ENCODE measurements around the gene PMIS2. TPM values are rescaled to one million over a fixed set of nuclear protein-coding genes. Genes with fewer than 3 reads are reported as not detected.

PMIS2 gene
- total RNA-seq, 2 experiments from 2014 or later = not detected

- CTCF ChIA-PET = no interaction called here
- POLR2A ChIA-PET = no interaction called here
Measured at GRCh38 chr19:35554076-35554475, 31.9 kb upstream of the PMIS2 start.

DNA sequence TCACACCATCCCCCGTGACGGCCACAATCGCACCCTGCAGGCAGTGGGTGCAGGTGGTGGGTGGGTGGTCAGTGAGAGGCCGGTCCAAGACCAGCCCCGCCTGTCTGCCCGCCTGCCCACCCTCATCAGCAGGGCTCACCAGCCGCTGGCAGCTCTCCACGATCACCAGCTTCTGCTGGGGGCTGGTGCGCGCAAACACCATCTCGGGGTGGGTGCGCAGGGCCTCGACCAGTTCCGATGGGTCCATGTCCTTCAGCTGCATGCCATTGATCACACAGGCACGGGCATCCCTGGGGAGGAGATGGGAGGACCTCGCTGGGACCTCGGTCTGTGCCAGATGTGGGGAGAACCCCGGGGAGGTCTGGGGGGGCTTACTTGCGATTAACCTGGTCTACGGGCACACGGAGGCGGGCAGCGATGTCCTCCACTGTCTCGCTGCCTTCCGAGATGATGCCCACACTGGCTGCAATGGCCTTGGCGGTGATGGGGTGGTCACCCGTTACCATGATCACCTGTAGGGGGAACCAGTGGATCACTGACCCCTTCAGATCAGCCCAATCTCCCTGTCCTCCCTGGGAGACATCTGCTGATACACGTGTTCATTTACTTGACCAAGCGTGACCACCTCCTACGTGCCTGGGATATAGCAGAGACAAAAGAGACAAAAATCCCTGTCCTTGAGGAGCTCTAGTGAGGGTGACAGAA is 30.5 kb upstream of the PMIS2 start:
- ChIA-PET CTCF (interaction anchor here (0.7 to 2.5 kb wide), 5 partner anchors 7 to 61 kb away, joined by 3 to 13 read pairs (median 3); no protein-coding TSS in a partner anchor), POLR2A (no interaction called here)

DNA sequence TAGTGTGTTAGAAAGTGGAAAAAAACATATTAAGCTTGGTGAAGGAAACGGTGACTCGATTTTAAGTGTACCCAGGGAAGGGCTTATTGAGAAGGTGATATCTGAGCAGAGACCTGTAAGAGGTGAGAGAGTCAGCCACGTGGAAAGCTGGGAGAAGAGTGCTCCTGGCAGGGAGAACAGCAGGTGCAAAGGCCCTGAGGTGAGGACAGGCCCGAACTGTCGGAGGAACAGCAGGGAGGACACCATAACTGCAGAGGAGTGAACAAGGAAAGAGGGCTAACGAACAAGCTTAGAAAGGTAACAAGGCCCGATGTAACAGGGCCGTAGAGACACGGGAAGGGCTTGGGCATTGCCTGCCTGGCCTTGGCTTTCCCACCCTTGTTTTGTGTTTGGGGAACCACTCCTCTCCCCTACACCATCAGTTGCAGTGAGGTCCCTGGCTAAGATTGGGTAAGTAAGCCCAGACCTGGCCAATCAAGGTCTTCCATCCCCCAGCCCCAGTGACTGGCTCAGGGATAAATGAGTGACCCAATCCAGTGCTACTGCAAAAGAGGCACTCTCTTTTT is 29.9 kb upstream of the PMIS2 start:
- CTCF ChIA-PET = interaction anchor here (0.7 to 2.5 kb wide), 5 partner anchors 8 to 61 kb away, joined by 3 to 13 read pairs (median 3); no protein-coding TSS in a partner anchor
- POLR2A ChIA-PET = no interaction called here

GRCh38 chr19:35556846-35557538 is 29.0 kb upstream of the PMIS2 start:
- CTCF ChIA-PET = interaction anchor here (2.5 kb wide), 1 partner anchor 8 kb away, joined by 13 read pairs; no protein-coding TSS in a partner anchor

DNA sequence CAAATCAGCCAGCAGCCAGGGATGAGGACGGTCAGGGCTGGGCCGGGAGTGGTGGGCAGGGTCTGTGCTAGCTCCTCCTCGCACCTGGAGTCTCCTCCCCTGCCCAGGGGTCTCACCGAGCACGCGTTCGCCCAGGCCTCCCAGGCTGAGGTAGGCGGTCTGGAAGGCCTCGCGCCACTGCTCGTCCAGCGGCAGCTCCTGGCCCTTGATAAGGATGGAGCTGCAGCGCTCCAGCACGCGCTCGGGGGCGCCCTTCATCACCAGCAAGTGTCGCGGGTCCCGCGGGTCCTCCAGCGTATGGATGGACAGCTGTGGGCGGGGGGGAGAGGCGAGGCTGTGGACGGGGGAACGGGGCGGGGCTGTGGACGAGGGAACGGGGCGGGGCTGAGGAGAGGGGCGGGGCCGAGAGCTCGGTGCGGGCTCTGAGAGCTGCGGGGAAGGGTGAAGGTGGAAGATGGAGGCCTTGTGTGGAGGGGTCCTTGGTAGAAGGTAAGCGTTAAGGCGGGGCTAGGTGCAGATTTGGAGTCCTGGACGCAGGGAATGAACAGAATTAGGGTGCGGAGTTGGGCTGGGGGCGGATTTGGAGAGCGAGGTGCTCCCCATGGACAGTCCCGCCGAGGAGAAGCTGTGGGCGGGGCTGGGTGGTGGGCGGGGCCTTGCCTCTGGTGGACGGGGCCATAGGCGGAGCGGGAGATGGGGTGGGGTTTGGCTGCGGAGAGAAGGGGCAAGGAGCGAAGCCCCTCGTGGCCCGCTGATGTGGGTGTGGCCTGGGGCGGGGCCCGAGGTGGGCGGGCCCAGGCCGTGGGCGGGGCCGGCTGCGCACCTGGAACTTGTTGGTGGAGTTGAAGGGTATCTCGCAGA is 28.2 kb upstream of the PMIS2 start:
- CTCF ChIA-PET = interaction anchor here (2.5 kb wide), 1 partner anchor 9 kb away, joined by 13 read pairs; no protein-coding TSS in a partner anchor

More at GRCh38 chr19:35556846-35557538, 29.0 kb upstream of the PMIS2 start:
- POLR2A ChIA-PET = no interaction called here

DNA sequence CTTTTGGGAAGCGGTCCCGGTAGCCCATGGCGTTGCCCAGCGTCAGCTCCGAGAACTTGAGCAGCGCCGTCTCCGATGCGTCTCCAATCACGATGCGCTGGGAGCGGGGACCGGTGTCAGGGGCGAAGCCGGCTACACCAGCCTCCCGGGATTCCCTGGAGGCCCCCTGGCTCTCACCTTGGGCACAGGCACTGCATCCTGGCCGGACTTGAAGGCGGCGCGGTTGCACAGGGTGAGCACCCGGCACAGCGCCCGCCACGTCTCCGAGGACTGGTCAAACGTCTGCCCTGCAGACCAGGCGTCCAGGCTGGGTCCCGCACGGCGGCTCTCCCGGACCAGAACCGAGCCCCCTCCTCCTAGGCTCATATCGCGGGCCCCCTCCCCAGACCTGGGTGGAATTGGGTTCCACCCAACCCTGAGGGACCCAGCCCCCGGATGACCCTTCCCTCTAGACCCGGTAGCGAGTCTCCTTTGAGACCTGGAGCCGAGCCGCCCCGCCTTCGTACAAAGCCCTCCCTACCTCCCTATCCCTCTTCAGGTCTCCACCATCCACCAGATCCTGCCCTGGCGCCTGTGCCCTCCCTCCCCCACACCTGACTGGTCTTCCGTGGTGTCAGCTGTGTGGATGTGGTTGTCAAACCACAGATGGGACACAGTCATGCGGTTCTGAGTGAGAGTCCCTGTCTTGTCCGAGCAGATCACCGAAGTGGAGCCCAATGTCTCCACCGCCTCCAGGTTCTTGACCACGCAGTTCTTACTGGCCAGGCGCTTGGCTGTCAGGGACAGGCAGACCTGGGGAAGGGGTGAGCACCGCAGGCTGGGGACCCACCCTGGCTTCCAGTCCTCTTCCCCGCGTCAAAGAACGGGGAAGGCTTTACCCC is 27.3 kb upstream of the PMIS2 start:
- ChIA-PET POLR2A (no interaction called here), CTCF (interaction anchor here (1.2 to 2.5 kb wide), 2 partner anchors 10 kb away, joined by 3 to 13 read pairs; no protein-coding TSS in a partner anchor)

More for the DNA sequence above, 28.2 kb upstream of the PMIS2 start:
- POLR2A ChIA-PET = no interaction called here

DNA sequence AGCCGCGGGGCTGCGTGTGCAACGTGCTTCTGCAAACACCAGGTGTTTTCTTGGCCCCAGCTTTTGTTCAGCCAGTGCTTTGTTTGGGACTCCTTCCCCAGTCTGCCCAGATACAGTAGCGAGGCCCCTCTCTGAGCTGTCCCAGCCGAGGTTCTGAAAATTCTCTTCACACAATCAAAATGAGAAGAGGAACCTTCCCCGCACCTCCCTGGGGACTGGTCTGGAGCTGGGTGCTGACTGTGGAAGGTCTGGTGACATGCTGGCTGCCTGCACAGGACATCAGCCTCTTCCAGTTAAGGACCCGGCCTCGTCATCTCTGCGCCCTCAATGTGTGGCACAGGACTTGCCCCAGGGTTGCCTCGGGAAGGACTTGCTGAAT is 26.7 kb upstream of the PMIS2 start:
- POLR2A ChIA-PET = no interaction called here
- CTCF ChIA-PET = interaction anchor here (1.2 kb wide), 1 partner anchor 11 kb away, joined by 3 read pairs; no protein-coding TSS in a partner anchor

- POLR2A ChIA-PET = no interaction called here
- CTCF ChIA-PET = interaction anchor here (1.2 kb wide), 1 partner anchor 11 kb away, joined by 3 read pairs; no protein-coding TSS in a partner anchor
Measured at GRCh38 chr19:35559781-35560180, 26.2 kb upstream of the PMIS2 start.

- CTCF ChIA-PET = interaction anchor here (0.9 kb wide), 1 partner anchor 10 kb away, joined by 3 read pairs; no protein-coding TSS in a partner anchor
Measured at GRCh38 chr19:35560271-35560670, 25.7 kb upstream of the PMIS2 start.

GRCh38 chr19:35560677-35561076 is 25.3 kb upstream of the PMIS2 start:
- CTCF ChIA-PET = interaction anchor here (0.9 kb wide), 1 partner anchor 11 kb away, joined by 3 read pairs; no protein-coding TSS in a partner anchor
- POLR2A ChIA-PET = no interaction called here

More at GRCh38 chr19:35560271-35560670, 25.7 kb upstream of the PMIS2 start:
- POLR2A ChIA-PET = no interaction called here

DNA sequence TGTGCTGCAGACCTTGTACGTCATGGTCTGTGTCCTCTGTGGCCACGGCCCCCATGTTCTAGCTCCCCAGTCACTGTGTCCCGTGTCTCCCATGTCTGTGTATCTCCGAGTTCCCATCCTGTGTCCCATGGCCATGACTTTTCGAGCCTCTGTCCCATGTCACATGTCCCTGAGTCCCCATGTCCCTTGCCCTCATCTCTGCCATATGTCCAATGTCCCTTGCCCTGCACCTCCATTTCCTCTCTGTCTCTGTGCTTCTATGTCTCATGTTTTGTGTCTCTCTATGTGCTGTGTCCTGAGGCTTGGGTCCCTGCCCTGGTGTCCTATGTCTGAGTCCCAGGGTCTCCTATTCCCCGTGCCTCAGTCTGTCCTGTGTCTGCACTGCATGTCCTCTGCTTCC is 24.5 kb upstream of the PMIS2 start:
- ChIA-PET CTCF (no interaction called here), POLR2A (no interaction called here)

GRCh38 chr19:35562336-35562735 is 23.6 kb upstream of the PMIS2 start:
- CTCF ChIA-PET = no interaction called here
- POLR2A ChIA-PET = no interaction called here

DNA sequence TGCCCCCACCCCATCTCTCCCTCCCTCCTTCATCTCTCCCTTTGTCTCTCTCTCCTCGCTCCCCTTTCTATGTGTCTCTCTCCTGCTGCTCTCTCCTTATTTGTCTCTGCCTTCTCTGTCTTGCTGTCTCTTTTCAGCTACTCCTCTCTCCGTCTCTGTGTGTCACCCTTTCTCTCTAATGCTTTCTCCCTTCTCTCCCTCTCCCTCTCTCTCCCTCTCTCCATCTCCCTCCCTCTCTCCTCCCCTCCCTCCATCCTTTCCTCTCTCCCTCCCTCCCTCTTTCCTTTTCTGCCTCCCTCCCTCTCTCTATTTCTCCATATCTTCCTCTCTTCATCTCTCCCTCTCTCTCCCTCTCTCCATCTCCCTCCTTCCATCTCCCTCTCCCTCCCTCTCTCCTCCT is 23.2 kb upstream of the PMIS2 start:
- POLR2A ChIA-PET = no interaction called here

GRCh38 chr19:35563207-35563829 is 22.7 kb upstream of the PMIS2 start, which contains the start of gene ATP4A:
Gene ATP4A, minus strand, starts transcription at chr19:35563658. Its CDS starts 29 bp downstream, at chr19:35563629.
- POLR2A ChIA-PET = no interaction called here
- CTCF ChIA-PET = no interaction called here

More for the DNA sequence above, 23.2 kb upstream of the PMIS2 start:
- CTCF ChIA-PET = no interaction called here

DNA sequence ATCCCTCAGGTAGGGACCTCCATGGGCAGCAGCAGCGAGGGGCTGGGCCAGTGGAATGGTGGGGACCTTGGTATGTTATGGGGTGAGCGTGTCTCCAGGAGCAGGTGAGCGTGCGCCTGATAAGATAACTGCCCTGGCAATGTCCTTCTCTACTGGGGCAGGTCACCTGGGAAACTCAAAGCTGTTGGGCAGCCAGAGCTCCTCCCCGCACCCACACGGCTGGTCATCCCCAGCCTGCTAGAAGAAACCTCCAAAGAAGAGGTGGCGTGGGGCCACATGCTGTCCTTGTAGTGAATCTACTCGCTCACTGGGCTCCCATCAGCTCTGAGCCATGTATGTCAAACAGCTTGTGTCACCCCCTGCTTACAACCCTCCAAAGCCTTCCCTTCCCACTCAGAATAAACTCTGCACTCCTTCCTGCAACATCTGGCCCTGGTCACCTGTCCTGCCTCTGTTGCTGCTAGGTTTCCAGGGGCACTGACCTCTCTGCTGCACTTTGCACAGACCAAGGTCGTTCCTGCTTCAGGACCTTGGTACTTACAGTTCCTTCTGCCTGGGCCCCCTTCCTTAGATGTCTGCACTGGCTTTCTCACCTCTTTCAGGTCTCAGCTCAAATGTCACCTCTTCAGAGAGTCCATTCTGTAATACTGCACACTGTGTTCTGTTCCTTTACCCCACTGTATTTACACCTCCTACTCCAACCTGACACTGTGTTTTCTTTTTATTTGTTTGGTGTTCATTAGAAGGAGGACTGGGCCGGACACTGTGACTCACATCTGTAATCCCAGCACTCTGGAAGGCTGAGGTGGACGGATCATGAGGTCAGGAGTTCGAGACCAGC is 20.7 kb upstream of the PMIS2 start:
- POLR2A ChIA-PET = no interaction called here
- CTCF ChIA-PET = interaction anchor here (0.7 to 0.8 kb wide), 2 partner anchors 9 to 27 kb away, joined by 3 read pairs; no protein-coding TSS in a partner anchor

GRCh38 chr19:35566738-35567137 is 19.2 kb upstream of the PMIS2 start:
- CTCF ChIA-PET = no interaction called here
- POLR2A ChIA-PET = no interaction called here

DNA sequence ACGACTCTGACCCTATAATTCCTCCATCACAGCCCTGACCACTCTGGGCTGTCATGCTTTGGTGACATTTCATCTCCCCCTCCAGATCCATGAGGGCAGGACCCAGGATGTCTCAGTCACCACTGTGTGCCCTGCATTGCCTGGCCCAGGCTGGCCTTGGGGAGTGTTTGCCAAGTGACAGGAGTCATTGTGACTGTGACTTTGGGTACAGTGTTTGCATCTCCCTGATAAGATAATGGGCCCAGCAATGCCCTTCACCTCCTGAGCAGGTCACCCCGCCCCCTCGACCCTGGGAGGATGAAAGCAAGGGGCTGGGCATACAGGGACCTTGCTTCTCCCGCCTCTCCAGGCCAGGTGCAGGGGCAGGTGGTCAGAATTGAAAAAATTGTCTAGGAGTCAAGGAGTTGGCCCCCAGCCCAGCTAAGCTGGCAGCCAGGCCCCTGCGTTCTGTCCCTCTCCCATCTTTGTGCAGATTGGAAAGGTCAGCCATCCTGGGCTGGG is 16.6 kb upstream of the PMIS2 start:
- CTCF ChIA-PET = no interaction called here
- POLR2A ChIA-PET = no interaction called here
